ENCODE data around the gene RRAS. TPM values are rescaled to one million over a fixed set of nuclear protein-coding genes. Genes with fewer than 3 reads are reported as not detected.

The RRAS gene
- total RNA-seq, 4 donors from 2014 or later, result 31.8 to 97.6 (median 58.2) TPM

DNA sequence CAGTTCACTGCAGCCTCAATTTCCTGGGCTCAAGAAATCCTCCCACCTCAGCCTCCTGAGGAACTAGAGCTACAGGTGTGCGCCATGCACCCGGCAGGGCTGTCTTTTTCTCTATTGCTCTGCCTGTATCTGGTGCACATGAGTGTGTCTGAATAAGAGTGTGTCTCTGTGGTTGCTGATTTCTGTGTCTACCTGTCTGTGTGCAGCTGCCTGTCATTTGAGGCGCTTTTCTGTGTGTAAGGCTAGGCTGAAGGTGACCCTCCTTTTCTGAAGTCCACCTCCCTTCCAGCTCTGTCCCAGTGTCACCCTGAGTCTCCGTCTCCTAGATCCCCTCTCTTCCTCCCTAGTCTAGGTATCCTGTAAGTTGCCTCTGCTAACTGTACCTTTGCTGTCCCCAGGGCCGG is 50.4 kb downstream of the RRAS start:
- in situ Hi-C loops (cut with MboI; ENCODE audit: low pct_ligation_motif_present in 1 of 4, low pct_unique_long_range_greater_than_20kb in 1 of 4, low sequenced_read_pairs in 3 of 4) (loop anchor here in 1 of 4 donors (10.0 kb wide), 1 partner anchor 75 kb away; the partner anchor contains the start of genes BCL2L12 and IRF3), intact Hi-C loops (cut with DNase I; ENCODE audit: low total_unique reads) (no loop called here)
- no peaks in the 10 kb centered on the region for H3K27me3 ChIP-seq
- TF ChIP-seq EP300 (IDR thresholded peaks at IDR 0.05; ENCODE audit: low read depth) (no peak), POLR2A (IDR thresholded peaks at IDR 0.05) (no peak), CTCF (IDR thresholded peaks at IDR 0.05) (no peak), POLR2AphosphoS5 (IDR thresholded peaks at IDR 0.05) (no peak)
- H3K27ac ChIP-seq, result peak overlapping the region; percentile 92 to 97 (median 93)
- H3K4me1 ChIP-seq, result peaks cover 17 to 32% (median 22%) of the 10 kb centered on the region in 4 donors
- peaks cover 0 to 6% (median 1%) of the 10 kb centered on the region in 4 donors for H3K36me3 ChIP-seq
- WGBS, 2 donors (ENCODE audit: low coverage in 1 of 2), result 39 to 48% methylated on average over 2 to 5 of the region's 5 CpGs
- H3K9me3 ChIP-seq, result no peaks in the 10 kb centered on the region
- DNase-seq, result no peak
- H3K4me3 ChIP-seq, result peak overlapping the region in 1 of 4 donors; percentile 88

- no peak for TF ChIP-seq EP300 (IDR thresholded peaks at IDR 0.05; ENCODE audit: low read depth)
- TF ChIP-seq POLR2AphosphoS5 (IDR thresholded peaks at IDR 0.05), result no peak
- TF ChIP-seq POLR2A (IDR thresholded peaks at IDR 0.05), result no peak
- TF ChIP-seq CTCF (IDR thresholded peaks at IDR 0.05), result no peak
- H3K27me3 ChIP-seq, result no peaks in the 10 kb centered on the region
- DNase-seq, result no peak
- H3K4me1 ChIP-seq, result peaks cover 13 to 23% (median 16%) of the 10 kb centered on the region in 4 donors
- in situ Hi-C loops (cut with MboI; ENCODE audit: low pct_ligation_motif_present in 1 of 4, low pct_unique_long_range_greater_than_20kb in 1 of 4, low sequenced_read_pairs in 3 of 4) (loop anchor here in 1 of 4 donors (10.0 kb wide), 1 partner anchor 76 kb away; the partner anchor contains the start of genes BCL2L12 and IRF3), intact Hi-C loops (cut with DNase I; ENCODE audit: low total_unique reads) (no loop called here)
- H3K4me3 ChIP-seq, result no peak overlapping the region
- no peaks in the 10 kb centered on the region for H3K36me3 ChIP-seq
- no peaks in the 10 kb centered on the region for H3K9me3 ChIP-seq
- H3K27ac ChIP-seq, result no peak overlapping the region
- WGBS, 2 donors (ENCODE audit: low coverage in 1 of 2), result 78 to 80% methylated on average over 1 to 18 of the region's 18 CpGs
Observed at GRCh38 chr19:49588365-49589122, 51.4 kb downstream of the RRAS start.

DNA sequence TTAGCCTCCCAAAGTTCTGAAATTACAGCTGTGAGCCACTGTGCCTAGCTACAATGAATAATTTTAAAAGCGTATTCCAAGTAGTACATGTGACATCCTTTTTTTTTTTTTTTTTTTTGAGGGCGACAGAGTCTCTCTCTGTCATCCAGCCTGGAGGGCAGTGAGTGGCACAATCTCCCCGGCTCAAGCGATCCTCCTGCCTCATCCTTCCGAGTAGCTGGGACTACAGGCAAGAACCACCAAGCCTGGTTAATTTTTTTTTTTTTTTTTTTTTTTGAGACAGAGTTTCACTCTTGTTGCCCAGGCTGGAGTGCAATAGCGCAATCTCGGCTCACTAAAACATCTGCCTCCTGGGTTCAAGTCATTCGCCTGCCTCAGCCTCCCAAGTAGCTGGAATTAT is 52.7 kb downstream of the RRAS start:
- intact Hi-C loops (cut with DNase I; ENCODE audit: low total_unique reads) (no loop called here), in situ Hi-C loops (cut with MboI; ENCODE audit: low pct_ligation_motif_present in 1 of 4, low pct_unique_long_range_greater_than_20kb in 1 of 4, low sequenced_read_pairs in 3 of 4) (loop anchor here in 1 of 4 donors (10.0 kb wide), 1 partner anchor 78 kb away; the partner anchor contains the start of genes BCL2L12 and IRF3)
- Histone ChIP-seq H3K4me1 (peaks cover 2 to 10% (median 5%) of the 10 kb centered on the region in 4 donors), H3K9me3 (no peaks in the 10 kb centered on the region), H3K27ac (no peak overlapping the region), H3K4me3 (no peak overlapping the region), H3K27me3 (no peaks in the 10 kb centered on the region), H3K36me3 (no peaks in the 10 kb centered on the region)
- 81 to 92% methylated on average over 7 to 8 of the region's 8 CpGs for WGBS, 2 donors (ENCODE audit: low coverage in 1 of 2)
- DNase-seq, result no peak
- no peak for TF ChIP-seq CTCF (IDR thresholded peaks at IDR 0.05)
- TF ChIP-seq POLR2A (IDR thresholded peaks at IDR 0.05), result no peak
- TF ChIP-seq EP300 (IDR thresholded peaks at IDR 0.05; ENCODE audit: low read depth), result no peak
- TF ChIP-seq POLR2AphosphoS5 (IDR thresholded peaks at IDR 0.05), result no peak

Small RNA genes within 50 kb of the gene (small RNA-seq; reads per million reads assigned to genes)
- 0 reads per million in 4 donors for gene MIR5088

Other genes starting within 250 kb of the RRAS start
- not detected for gene PTH2, start 216.7 kb downstream of the RRAS start, total RNA-seq
- not detected for gene GFY, start 214.8 kb downstream of the RRAS start, total RNA-seq
- 1 to 10 TPM in 1 of 4 donors, under 1 TPM in 1, not detected in 2; 0.55 to 1.1 TPM for gene SLC17A7, start 198.6 kb downstream of the RRAS start, total RNA-seq
- gene PIH1D1, start 188.3 kb downstream of the RRAS start, total RNA-seq, result 100 to 1,000 TPM in 1 of 4 donors, 10 to 100 TPM in 3; 52.7 to 105 (median 90.4) TPM
- 100 to 1,000 TPM in 1 of 4 donors, 10 to 100 TPM in 3; 24.3 to 465 (median 43.1) TPM for gene ALDH16A1, start 186.9 kb downstream of the RRAS start, total RNA-seq
- gene FLT3LG, start 165.9 kb downstream of the RRAS start, total RNA-seq, result 1 to 10 TPM in 2 of 4 donors, under 1 TPM in 1, not detected in 1; 1.00 to 4.0 (median 3.2) TPM
- gene RPL13A, start 152.5 kb downstream of the RRAS start, total RNA-seq, result 1,000 to 10,000 TPM; 1,219 to 2,956 (median 2,884) TPM
- gene RPS11, start 143.7 kb downstream of the RRAS start, total RNA-seq, result 1,000 to 10,000 TPM; 1,601 to 4,774 (median 2,823) TPM
- gene FCGRT, start 127.5 kb downstream of the RRAS start, total RNA-seq, result 100 to 1,000 TPM; 425 to 562 (median 519) TPM
- 100 to 1,000 TPM in 1 of 4 donors, 10 to 100 TPM in 3; 26.2 to 119 (median 57.4) TPM for gene RCN3, start 112.1 kb downstream of the RRAS start, total RNA-seq
- gene NOSIP, start 59.6 kb downstream of the RRAS start, total RNA-seq, result 100 to 1,000 TPM in 1 of 4 donors, 10 to 100 TPM in 3; 56.5 to 105 (median 74.4) TPM
- gene PRRG2, start 58.8 kb downstream of the RRAS start, total RNA-seq, result 10 to 100 TPM in 2 of 4 donors, 1 to 10 TPM in 1, under 1 TPM in 1; 0.40 to 22.7 (median 12.2) TPM
- 10 to 100 TPM; 12.2 to 54.7 (median 30.0) TPM for gene PRR12, start 49.0 kb downstream of the RRAS start, total RNA-seq
- 100 to 1,000 TPM in 1 of 4 donors, 10 to 100 TPM in 3; 20.2 to 118 (median 32.7) TPM for gene SCAF1, start 2.1 kb upstream of the RRAS start, total RNA-seq
- gene IRF3, start 25.7 kb upstream of the RRAS start, total RNA-seq, result 100 to 1,000 TPM in 2 of 4 donors, 10 to 100 TPM in 2; 73.0 to 164 (median 104) TPM
- gene BCL2L12, start 25.8 kb upstream of the RRAS start, total RNA-seq, result 10 to 100 TPM in 1 of 4 donors, 1 to 10 TPM in 3; 5.4 to 10.2 (median 6.9) TPM
- 100 to 1,000 TPM in 1 of 4 donors, 10 to 100 TPM in 3; 45.6 to 116 (median 70.3) TPM for gene PRMT1, start 37.1 kb upstream of the RRAS start, total RNA-seq
- gene ADM5, start 49.5 kb upstream of the RRAS start, total RNA-seq, result under 1 TPM in 2 of 4 donors, not detected in 2; 0.41 to 0.95 TPM
- 10 to 100 TPM in 1 of 4 donors, 1 to 10 TPM in 3; 1.5 to 10.9 (median 2.2) TPM for gene CPT1C, start 51.0 kb upstream of the RRAS start, total RNA-seq
- 10 to 100 TPM in 1 of 4 donors, under 1 TPM in 2, not detected in 1; 0.32 to 12.7 (median 0.82) TPM for gene TSKS, start 123.2 kb upstream of the RRAS start, total RNA-seq
- gene AP2A1, start 126.9 kb upstream of the RRAS start, total RNA-seq, result 100 to 1,000 TPM in 2 of 4 donors, 10 to 100 TPM in 2; 71.1 to 125 (median 93.0) TPM
- 10 to 100 TPM; 10.2 to 20.1 (median 13.1) TPM for gene FUZ, start 173.1 kb upstream of the RRAS start, total RNA-seq
- 10 to 100 TPM; 26.9 to 46.6 (median 38.7) TPM for gene MED25, start 178.1 kb upstream of the RRAS start, total RNA-seq
- gene PTOV1, start 211.0 kb upstream of the RRAS start, total RNA-seq, result 100 to 1,000 TPM in 1 of 4 donors, 10 to 100 TPM in 3; 62.3 to 203 (median 66.8) TPM
- gene PNKP, start 227.4 kb upstream of the RRAS start, total RNA-seq, result 100 to 1,000 TPM in 2 of 4 donors, 10 to 100 TPM in 2; 60.8 to 128 (median 99.6) TPM
- 10 to 100 TPM; 15.3 to 29.7 (median 22.7) TPM for gene AKT1S1, start 237.2 kb upstream of the RRAS start, total RNA-seq
- 10 to 100 TPM; 26.4 to 80.8 (median 47.9) TPM for gene TBC1D17, start 237.6 kb upstream of the RRAS start, total RNA-seq